GM19452 (cell line): Measurements from ENCODE around the gene MYL6B.
"Not testable (repeated sequence)": the region's sequence is repeated elsewhere in the genome, so short reads cannot be mapped to it uniquely, and the experiment has no call there.

Source experiments
- ATAC-seq: cut with Tn5 transposase; IDR thresholded peaks from one replicate; pipeline ENCODE4 v1.9.1; 2021; ENCODE audit not compliant: unreplicated experiment

Gene MYL6B

DNA sequence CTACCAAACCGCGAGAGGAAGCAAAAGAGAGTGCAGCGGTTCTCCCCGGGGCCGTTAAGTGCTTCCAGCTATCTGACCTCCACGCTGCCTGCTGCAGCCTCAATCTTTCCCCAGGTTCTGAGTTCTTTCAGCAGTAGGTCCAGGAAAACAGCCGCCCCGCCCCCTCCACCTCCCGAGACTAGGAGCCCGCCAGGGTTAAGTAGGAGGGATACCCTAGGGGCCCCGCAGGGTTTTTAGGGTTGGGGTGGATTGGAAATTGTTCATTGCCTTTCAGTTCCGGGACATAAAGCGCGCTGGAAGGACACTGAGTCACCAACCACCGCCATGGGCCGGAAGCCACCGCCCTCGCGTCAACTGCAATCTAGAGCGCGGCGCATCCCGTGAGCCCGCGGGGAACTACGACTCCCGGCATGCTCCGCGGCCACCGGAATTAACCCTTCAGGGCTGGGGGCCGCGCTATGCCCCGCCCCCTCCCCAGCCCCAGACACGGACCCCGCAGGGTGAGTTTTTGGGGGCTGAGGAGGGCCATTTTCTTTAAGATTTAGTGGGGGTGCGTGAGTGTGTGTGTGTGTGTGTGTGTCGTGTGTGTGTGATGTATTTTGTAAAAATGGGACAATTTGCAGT is at the start of gene MYL6B:
MYL6B (plus strand) TSS at position 456 of the 624 bp plus-strand sequence. CDS start 1,332 bp downstream, outside the sequence.
- ATAC-seq = peak; percentile 87

DNA sequence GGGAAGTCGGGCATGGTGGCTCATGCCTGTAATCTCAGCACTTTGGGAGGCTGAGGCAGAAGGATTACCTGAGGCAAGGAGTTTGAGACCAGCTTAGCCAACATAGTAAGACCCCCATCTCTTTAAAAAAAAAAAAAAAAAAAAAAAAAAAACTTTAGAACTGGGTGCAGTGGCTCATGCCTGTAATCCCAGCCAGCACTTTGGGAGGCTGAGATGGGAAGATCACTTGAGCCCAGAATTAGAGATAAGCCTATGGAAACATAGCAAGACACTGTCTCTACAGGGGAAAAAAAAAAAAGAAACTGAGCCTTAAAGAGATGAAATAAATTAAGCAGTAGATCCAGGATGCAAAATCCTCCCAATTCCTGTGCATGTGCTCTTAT is 49.7 kb upstream of the MYL6B start:
- ATAC-seq = no peak

DNA sequence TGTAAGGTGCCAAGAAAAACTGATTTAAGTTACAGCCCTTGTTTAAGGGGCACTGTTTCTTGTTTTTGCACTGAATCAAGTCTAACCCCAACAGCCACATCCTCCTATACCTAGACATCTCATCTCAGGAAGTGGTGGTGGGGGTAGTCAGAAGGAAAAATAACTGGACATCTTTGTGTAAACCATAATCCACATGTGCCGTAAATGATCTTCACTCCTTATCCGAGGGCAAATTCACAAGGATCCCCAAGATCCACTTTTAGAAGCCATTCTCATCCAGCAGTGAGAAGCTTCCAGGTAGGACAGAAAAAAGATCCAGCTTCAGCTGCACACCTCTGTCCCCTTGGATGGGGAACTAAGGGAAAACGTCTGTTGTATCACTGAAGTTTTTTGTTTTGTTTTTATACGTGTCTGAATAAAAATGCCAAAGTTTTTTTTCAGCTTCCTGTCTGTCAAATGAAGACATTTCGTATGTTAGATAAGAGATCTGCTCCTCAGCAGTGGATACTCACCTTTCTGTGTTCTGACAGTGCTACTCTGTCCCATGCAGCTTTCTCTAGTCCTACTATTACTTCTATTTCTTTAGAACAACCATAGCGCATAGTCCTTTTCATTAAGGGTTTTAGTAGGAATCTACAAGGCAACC is 49.2 kb upstream of the MYL6B start:
- no peak for ATAC-seq

DNA sequence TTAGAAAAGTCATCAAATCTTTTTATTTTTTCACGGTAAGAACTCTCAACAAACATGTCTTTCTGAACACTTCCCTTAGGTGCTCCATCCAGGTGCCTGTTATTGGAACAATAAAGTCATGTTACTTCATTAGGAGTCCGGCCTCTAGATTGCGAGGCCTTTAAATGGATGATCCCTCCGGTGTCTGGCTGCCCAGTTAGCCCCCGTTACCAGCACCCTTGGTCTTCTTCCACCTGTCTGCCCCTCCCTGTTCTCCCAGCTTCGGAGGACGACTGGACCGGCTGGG is 48.6 kb upstream of the MYL6B start:
- ATAC-seq = no peak

DNA sequence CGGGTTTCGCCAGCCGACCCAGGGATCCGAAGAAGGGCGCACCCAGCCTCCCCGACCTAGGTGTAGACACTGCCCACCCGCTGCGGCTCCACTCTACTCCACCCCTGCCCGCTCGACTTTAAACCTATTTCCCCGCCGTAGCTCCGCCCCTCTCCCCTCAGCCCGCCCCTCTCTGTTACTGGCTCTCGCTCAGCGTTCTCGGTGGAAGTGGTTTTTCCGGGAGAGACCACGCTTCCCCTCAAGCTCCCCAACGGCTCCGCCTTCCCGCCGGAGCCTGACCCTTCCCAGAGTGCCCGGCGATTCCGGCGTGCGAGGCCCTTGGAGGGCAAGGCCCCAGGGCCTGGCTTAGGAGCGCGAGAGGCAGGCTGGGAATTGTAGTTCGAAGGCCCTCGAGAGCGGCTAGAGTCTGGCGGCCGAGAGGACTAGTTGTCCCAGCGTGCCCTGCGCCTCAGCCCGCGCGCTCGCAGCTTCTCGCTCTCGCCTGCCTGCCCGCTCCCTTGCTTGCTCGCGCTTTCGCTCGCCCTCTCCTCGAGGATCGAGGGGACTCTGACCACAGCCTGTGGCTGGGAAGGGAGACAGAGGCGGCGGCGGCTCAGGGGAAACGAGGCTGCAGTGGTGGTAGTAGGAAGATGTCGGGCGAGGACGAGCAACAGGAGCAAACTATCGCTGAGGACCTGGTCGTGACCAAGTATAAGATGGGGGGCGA is 48.1 kb upstream of the MYL6B start, which contains the start of gene PA2G4:
PA2G4 (plus strand) TSS at position 451 of the 706 bp plus-strand sequence; CDS start at position 630, 179 bp downstream.
- peak; percentile 93 for ATAC-seq

DNA sequence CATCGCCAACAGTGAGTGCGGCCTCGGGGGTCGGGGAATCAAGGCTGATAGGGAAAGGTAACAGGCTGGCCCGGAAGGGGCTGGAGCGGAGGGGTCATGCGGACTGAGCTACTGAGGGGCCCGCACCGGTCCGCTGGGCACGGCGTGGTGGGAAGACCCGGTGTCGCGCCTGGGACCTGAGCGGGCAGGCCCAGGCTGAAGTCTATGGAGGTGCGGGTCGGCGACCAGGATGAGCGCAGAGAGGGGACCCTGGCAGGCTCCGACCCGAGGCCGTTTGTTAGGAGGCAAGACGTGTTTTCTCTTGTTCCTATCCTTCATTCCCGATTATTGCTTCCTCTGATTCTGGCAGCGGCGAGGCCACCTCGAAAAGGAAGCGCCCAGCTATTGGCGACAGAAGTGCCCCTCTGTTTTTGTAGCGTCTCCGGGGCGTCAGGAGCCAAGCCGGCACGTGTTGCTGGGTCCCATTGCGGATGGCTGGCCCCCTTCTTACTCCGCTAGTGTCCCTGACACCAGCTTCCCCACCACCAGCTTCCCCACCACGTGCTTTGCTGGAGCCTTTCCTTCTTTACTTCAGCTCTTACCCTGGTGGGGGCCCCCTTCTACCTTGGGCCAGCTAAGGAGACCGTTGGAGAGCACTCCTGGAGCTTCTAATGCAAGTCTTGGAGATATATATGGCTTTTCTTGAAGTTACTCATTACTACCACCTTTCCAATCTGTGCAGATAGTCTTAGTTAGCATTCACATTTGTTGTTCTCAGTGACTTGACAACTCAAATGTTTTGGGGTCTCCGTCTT is 47.4 kb upstream of the MYL6B start:
- peak; percentile 7 for ATAC-seq

DNA sequence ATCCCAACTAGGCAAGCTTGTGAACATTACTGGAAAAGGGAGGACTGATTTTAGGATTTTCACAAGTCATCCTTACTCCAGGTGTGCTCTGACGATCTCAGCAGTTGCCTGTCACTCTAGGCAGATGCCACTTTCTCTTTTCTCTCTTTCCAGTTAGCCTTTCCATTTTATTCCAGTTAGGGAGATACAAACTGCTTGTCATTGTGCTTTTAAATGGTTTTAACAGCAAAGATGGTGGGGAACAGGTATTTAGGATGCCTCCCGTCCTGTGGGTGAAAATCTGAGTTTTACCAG is 46.8 kb upstream of the MYL6B start:
- ATAC-seq = no peak

DNA sequence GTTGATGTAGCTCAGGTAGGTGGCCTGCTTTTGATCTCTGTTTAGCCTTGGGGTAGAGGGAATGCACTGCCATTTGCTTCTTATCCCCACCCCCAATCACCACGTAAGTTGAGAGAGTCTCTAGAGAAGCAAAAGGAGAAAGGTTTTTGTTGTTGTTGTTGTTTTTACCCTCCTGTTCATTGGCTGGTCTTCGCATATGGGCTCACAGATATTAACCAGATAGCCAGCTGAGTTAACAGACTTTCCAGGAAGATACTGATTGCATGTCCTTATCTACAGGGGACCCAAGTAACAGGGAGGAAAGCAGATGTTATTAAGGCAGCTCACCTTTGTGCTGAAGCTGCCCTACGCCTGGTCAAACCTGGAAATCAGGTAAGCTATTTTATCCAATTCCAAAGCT is 45.1 kb upstream of the MYL6B start:
- no peak for ATAC-seq

DNA sequence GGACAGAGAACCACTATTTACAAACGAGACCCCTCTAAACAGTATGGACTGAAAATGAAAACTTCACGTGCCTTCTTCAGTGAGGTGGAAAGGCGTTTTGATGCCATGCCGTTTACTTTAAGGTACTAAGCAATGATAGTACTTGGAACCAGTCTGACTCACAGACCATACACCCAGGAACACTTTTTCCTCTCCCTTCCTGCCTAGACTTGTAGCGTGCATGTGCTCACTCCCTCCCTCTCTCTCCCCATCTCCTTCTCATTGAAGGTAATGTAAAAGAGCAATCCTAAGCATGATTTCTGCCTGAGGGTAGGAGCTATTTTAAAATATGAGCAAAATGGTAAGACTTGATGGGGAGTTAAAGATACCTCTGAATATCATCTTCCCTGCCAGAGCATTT is 41.8 kb upstream of the MYL6B start:
- ATAC-seq = no peak

DNA sequence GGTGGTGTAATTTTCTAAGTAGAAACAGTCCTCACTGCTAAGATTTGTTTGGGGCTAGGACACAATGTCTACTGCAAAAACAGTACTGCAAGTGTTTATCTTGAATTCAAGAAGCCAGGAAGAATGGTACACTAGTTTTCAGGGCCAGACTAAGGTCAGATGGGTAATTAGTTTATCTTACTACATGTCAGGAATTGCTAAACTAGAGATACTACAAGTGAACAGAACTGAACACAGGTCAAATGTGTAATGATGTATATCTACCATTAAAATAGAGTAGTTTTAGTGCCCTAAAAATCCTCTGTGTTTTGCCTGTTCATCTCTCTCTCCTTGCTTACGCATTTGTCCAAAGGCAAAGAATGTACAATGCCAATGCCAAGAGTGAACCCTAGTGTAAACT is 38.3 kb upstream of the MYL6B start:
- ATAC-seq = no peak

DNA sequence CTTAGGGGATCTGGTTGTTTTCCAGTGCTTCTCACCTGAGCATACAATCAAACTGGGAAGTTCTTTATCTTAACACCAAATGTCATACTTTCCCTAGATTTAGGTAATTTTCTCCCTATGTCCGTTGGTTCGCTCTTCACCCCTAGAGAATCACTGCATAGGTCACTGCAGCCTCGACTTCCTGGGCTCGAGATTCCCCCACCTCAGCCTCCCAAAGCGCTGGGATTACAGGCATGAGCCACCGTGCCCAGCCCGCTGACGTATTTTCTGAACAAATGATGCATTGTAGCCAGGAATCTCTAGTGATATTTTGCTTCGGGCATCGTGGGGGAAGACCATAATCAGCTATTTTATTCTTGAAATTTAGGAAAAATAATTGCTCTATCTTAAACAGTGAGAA is 37.1 kb upstream of the MYL6B start:
- ATAC-seq = no peak

DNA sequence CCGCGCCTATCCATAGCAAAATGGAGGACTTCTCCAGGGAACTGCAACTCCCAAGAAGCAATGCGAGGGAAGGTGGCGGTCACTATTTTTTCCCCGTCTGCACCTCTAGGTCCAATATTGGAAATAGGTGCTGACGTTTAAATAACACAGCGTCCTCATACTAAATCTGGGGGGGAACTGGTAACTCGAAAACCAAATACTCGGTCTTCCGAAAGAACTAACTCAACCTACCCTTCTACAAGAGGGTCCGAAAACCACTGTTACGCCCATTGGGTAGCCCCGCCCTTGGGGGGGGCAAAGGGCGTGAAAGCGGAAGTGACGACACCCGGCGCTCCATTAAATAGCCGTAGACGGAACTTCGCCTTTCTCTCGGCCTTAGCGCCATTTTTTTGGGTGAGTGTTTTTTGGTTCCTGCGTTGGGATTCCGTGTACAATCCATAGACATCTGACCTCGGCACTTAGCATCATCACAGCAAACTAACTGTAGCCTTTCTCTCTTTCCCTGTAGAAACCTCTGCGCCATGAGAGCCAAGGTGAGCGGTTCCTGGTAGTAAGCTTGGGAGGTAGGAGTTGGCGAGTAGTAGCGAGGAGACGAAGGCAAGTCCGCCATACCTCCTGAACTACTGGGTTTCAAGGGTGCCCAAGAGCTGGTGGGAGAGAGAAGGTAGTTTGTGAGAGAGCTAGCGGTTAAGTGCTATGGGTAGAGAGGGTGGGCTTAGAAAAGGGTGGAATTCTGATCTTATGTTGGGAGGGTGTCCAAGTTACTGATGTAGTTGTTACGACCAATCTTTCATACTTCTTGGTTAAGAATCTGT is 35.9 kb upstream of the MYL6B start, which contains the start of gene RPL41:
RPL41 (plus strand) TSS at position 367 of the 815 bp plus-strand sequence.
- ATAC-seq = peak; percentile 46

DNA sequence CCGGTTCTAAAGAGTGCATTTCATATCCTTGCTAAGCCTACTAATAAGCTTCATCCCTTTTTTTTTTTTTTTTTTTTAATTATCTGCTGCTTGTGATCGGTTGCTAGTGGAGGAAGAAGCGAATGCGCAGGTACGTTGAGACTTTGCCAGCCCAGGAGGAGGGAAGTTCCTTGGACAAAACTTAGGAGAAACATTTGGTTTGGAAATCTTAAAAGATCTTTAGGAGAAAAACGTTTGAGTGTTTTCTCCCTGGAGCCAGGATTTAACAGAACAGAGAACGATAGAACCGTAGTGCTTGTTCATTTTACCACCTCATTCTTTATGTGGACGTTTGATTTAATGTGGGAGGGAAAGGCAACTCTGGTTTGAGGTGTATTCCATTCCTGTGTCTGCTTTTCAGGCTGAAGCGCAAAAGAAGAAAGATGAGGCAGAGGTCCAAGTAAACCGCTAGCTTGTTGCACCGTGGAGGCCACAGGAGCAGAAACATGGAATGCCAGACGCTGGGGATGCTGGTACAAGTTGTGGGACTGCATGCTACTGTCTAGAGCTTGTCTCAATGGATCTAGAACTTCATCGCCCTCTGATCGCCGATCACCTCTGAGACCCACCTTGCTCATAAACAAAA is 35.2 kb upstream of the MYL6B start:
- not testable (repeated sequence) for ATAC-seq

DNA sequence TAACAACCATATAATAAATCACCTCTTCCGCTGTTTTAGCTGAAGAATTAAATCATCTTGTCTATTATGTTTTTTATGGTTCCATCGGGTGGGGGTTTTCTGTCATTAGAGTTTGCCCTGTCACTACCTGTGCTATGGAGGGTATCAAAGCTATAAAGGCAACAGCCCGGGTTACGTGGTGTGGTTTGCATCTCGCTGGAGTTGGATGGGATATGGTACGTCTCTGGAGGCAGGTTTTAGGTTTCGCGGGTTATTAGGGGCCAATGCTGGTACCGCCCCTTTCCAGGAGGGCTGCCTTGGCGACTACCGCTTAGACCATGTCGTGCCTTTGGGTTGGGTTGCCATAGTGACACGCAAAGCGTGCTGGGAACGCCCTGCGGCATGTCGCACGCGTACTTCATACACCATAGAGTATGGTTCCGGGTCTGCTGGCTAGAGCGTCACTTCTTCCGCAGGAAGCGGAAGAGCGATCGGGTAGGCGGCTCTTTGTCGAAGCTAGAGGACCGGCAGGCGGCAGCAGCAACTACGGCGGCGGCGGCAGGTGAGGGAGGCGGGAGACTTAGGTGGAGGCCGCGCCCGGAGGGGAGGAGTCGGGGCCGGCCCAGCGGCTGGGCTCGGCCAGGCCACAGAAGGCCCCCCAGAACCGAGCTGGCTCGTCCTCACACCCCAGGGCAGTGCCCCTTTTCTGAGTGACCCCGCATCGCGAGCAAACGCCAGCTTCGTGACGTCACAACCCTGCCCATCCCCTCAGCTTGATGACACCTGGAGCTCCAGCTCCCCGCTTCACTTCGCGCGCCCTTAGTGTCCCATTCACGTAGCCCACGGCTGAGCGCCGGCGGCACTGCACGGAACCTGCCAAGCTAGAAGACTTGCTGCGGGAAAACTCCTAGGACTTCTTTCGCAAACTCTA is 34.4 kb upstream of the MYL6B start, which contains the start of gene ZC3H10:
ZC3H10 (plus strand) TSS at position 489 of the 910 bp plus-strand sequence. CDS start 2,297 bp downstream, outside the sequence.
- peak; percentile 77 for ATAC-seq

DNA sequence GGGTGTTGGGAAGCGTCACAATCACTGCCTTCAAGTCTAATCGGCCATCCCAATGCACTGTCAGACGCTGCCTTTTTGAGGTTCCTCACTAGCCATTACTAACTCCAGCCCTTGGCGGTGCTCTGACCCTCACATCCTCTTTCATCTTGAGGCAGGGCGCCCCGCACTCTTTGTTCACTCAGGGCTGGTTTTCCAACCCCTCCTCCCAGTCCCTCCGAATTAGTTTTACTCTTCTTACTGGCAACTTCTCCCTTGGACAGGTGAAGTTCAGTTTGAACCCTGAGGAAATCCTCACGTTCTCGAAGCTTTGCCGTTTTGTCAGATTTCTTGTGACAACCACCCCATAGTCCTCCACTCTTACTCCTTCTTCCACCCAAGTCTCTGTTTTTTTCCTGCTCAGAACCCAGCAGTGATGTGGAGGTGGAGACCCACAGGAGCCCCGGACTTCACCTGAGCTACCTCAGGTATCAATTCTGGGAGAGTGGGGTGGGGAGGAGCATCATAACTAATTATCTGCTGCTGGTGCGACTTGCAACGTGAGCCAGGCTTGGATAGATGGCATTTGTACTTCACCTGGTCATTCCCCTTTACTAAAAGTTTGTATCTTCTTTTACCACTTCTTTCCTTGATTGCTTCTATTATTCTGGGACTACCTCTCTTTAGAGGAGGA is 33.6 kb upstream of the MYL6B start:
- no peak for ATAC-seq

DNA sequence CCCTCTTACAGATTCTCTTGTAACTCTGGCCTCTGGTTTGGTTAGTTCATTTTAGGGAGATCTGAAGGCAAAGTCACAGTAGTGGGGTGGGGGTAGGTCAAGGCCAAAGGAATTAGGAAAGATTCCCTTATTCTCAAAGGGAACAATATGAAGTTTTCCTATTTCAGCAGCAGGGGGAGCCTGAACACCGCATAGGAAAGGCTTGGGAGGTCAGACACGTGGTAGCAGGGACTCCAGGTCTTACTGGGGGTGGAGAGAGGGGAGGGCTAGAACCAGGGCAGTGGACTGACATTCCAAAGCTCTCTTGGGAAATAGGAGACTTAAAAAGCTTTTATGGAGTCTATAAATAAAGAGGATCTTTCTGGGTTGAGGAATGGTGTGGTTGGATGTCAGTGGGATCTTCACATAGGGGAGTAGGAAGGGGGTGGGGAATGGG is 33.0 kb upstream of the MYL6B start:
- no peak for ATAC-seq

DNA sequence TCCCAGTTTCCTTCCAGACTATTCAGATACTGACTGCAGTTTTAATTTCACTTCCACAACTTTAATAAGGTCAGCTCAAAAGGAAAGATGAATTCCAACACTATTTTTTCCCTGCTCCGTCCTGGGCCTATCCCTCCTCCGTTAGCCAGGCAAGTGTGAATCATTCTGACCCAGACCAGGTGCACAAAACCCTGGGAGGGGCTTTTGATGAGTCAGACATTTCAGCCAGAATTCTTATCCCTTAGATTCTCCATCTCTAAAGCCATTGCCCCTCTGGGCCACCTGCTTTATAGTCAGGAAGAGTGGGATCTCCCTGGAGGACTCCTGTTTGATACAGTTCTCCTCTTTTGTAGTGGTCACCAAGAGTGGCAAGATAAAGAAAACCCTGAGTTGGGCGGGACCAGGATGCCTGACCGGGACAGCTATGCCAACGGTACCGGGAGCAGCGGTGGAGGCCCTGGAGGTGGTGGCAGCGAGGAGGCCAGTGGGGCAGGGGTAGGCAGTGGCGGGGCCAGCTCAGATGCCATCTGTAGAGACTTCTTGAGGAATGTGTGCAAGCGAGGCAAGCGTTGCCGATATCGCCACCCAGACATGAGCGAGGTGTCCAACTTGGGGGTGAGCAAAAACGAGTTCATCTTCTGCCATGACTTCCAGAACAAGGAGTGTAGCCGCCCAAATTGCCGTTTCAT is 32.1 kb upstream of the MYL6B start:
- no peak for ATAC-seq
